ENCODE data around the gene TMPRSS12. TPM values are rescaled to one million over a fixed set of nuclear protein-coding genes. Genes with fewer than 3 reads are reported as not detected.
"Not testable (repeated sequence)": the region's sequence is repeated elsewhere in the genome, so short reads cannot be mapped to it uniquely, and the experiment has no call there.

Gene TMPRSS12
- total RNA-seq, 1 donor from 2014 or later, result not detected

- Mint-ChIP-seq H3K4me1 (no peaks in the 10 kb centered on the region), H3K4me3 (no peak overlapping the region), H3K9me3 (peaks cover 35% of the 10 kb centered on the region), H3K36me3 (peaks cover 9% of the 10 kb centered on the region), H3K27ac (no peak overlapping the region), H3K27me3 (ENCODE audit: low read depth) (no peaks in the 10 kb centered on the region)
- TF ChIP-seq CTCF (IDR thresholded peaks at IDR 0.05; ENCODE audit: unreplicated experiment), result no peak
- DNase-seq (ENCODE audit: low spot score in 2 of 2, unreplicated experiment in 2 of 2), result no peak
These were observed 6.2 kb downstream of the TMPRSS12 start for GRCh38 chr12:50848963-50849362.

GRCh38 chr12:50855218-50855617 lies 12.5 kb downstream of the TMPRSS12 start:
- not testable (repeated sequence) for H3K4me1 Mint-ChIP-seq; H3K4me3 Mint-ChIP-seq; DNase-seq (ENCODE audit: low spot score in 2 of 2, unreplicated experiment in 2 of 2); H3K27ac Mint-ChIP-seq; H3K27me3 Mint-ChIP-seq (ENCODE audit: low read depth)
- H3K9me3 Mint-ChIP-seq, result peaks cover 52% of the 10 kb centered on the region
- H3K36me3 Mint-ChIP-seq, result peaks cover 11% of the 10 kb centered on the region

GRCh38 chr12:50855679-50856078 lies 13.0 kb downstream of the TMPRSS12 start:
- not testable (repeated sequence) for DNase-seq (ENCODE audit: low spot score in 2 of 2, unreplicated experiment in 2 of 2); H3K4me3 Mint-ChIP-seq; H3K27ac Mint-ChIP-seq; H3K4me1 Mint-ChIP-seq; H3K27me3 Mint-ChIP-seq (ENCODE audit: low read depth)
- Mint-ChIP-seq H3K36me3 (peaks cover 11% of the 10 kb centered on the region), H3K9me3 (peaks cover 50% of the 10 kb centered on the region)

DNA sequence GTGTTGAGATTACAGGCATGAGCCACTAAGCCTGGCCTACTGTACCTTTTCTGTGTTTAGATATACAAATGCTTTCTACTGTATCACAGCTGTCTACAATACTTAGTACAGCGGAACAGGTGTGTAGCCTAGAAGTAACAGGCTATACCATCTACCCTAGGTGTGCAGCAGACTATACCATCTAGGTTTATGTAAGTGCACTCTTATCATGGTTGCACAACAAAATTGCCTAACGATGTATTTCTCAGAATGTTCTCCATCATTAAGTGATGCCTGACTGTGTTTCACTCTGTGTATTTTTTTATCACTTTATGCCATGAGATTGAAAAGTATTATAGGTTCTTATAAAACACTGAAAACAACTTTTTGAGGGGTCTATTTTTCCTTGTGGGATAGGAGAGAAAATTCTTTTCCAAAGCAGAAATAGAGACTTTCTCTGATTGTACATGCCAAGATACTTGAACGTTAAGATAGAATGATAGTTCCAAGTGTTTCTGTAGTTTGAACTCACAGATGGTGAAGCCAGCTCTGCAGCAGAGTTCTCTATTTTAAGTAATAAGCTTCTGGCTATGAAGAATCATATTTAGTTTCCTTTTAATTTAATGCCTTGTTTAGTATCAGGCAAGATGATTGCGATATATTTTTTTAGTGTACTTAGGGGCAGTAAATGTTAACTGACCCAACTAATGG lies 17.0 kb downstream of the TMPRSS12 start:
- no peak for DNase-seq (ENCODE audit: low spot score in 2 of 2, unreplicated experiment in 2 of 2)
- TF ChIP-seq CTCF (IDR thresholded peaks at IDR 0.05; ENCODE audit: unreplicated experiment), result no peak
- peaks cover 14% of the 10 kb centered on the region for H3K9me3 Mint-ChIP-seq
- H3K27me3 Mint-ChIP-seq (ENCODE audit: low read depth), result no peaks in the 10 kb centered on the region
- H3K4me1 Mint-ChIP-seq, result no peaks in the 10 kb centered on the region
- no peak overlapping the region for H3K27ac Mint-ChIP-seq
- H3K4me3 Mint-ChIP-seq, result no peak overlapping the region
- peaks cover 2% of the 10 kb centered on the region for H3K36me3 Mint-ChIP-seq

GRCh38 chr12:50862316-50862715 lies 19.6 kb downstream of the TMPRSS12 start:
- Mint-ChIP-seq H3K4me1 (no peaks in the 10 kb centered on the region), H3K27ac (no peak overlapping the region), H3K27me3 (ENCODE audit: low read depth) (no peaks in the 10 kb centered on the region), H3K4me3 (no peak overlapping the region), H3K36me3 (peaks cover 13% of the 10 kb centered on the region), H3K9me3 (peaks cover 22% of the 10 kb centered on the region)
- DNase-seq (ENCODE audit: low spot score in 2 of 2, unreplicated experiment in 2 of 2), result no peak
- no peak for TF ChIP-seq CTCF (IDR thresholded peaks at IDR 0.05; ENCODE audit: unreplicated experiment)

GRCh38 chr12:50865266-50865665 lies 22.5 kb downstream of the TMPRSS12 start:
- H3K4me1 Mint-ChIP-seq, result no peaks in the 10 kb centered on the region
- H3K36me3 Mint-ChIP-seq, result peaks cover 21% of the 10 kb centered on the region
- no peak overlapping the region for H3K27ac Mint-ChIP-seq
- peaks cover 43% of the 10 kb centered on the region for H3K9me3 Mint-ChIP-seq
- no peak overlapping the region for H3K4me3 Mint-ChIP-seq
- no peak for DNase-seq (ENCODE audit: low spot score in 2 of 2, unreplicated experiment in 2 of 2)
- no peak for TF ChIP-seq CTCF (IDR thresholded peaks at IDR 0.05; ENCODE audit: unreplicated experiment)
- no peaks in the 10 kb centered on the region for H3K27me3 Mint-ChIP-seq (ENCODE audit: low read depth)

DNA sequence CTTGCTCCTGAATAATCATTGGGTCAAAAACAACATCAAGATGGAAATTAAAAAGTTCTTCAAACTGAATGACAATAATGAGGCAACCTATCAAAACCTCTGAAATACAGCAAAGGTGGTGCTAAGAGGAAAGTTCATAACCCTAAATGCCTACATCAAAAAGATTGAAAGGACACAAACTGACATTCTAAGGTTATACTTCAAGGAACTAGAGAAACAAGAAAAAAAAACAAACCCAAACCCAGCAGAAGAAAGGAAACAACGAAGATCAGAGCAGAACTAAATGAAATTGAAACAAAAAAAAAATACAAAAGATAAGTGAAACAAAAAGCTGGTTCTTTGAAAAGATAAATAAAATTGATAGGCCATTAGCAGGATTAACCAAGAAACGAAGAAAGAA lies 26.2 kb downstream of the TMPRSS12 start:
- not testable (repeated sequence) for H3K27me3 Mint-ChIP-seq (ENCODE audit: low read depth); H3K4me3 Mint-ChIP-seq; H3K27ac Mint-ChIP-seq; DNase-seq (ENCODE audit: low spot score in 2 of 2, unreplicated experiment in 2 of 2); H3K4me1 Mint-ChIP-seq
- Mint-ChIP-seq H3K36me3 (peaks cover 23% of the 10 kb centered on the region), H3K9me3 (peaks cover 65% of the 10 kb centered on the region)

Measured in mesothelial cell of epicardium (in vitro differentiated cells).